Astrocyte (in vitro differentiated cells and primary cell): ENCODE data around the gene RPS6KA4.

Experiments
- EZH2 ChIP-seq: IDR thresholded peaks from 2 replicates; pipeline ENCODE4 v1.6.1; 2012; ENCODE audit warnings: mild to moderate bottlenecking, low read length, inconsistent platforms; ENCODE audit not compliant: insufficient read depth
- TF ChIP-seq, protein P1 (sequence below): IDR thresholded peaks from 2 replicates; pipeline ENCODE4 v1.5.1; 2011; ENCODE audit warnings: low read depth, mild to moderate bottlenecking, inconsistent platforms, low read length, moderate library complexity; ENCODE audit not compliant: insufficient read depth

DNA sequence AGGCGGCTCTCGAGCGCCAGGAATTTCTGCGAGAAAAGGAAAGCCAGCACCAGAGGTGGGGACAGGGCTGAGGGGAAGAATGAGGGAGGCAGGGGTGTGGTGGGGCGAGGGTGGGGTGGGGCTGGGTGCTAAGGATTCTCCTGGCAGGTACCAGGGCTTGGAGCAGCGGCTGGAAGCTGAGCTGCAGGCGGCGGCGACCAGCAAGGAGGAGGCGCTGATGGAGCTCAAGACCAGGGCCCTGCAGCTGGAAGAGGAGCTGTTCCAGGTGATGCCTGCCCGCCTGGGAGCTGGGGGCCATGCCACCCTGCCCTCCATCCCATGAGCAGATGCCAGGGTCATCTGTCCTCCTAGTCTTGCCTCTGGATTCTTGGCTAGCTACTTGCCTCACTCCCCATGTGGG lies 9.6 kb upstream of the RPS6KA4 start:
- TF ChIP-seq EZH2, result no peak
- TF ChIP-seq, protein P1, sequence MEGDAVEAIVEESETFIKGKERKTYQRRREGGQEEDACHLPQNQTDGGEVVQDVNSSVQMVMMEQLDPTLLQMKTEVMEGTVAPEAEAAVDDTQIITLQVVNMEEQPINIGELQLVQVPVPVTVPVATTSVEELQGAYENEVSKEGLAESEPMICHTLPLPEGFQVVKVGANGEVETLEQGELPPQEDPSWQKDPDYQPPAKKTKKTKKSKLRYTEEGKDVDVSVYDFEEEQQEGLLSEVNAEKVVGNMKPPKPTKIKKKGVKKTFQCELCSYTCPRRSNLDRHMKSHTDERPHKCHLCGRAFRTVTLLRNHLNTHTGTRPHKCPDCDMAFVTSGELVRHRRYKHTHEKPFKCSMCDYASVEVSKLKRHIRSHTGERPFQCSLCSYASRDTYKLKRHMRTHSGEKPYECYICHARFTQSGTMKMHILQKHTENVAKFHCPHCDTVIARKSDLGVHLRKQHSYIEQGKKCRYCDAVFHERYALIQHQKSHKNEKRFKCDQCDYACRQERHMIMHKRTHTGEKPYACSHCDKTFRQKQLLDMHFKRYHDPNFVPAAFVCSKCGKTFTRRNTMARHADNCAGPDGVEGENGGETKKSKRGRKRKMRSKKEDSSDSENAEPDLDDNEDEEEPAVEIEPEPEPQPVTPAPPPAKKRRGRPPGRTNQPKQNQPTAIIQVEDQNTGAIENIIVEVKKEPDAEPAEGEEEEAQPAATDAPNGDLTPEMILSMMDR, result no peak
